ENCODE results near the gene GPC1. TPM values are rescaled to one million over a fixed set of nuclear protein-coding genes. Genes with fewer than 3 reads are reported as not detected.

The GPC1 gene
- total RNA-seq, 1 experiment from 2014 or later, result 177 TPM

- H3K27me3 ChIP-seq, result no peaks in the 10 kb centered on the region
- no peak overlapping the region for H3K4me3 ChIP-seq
- no peaks in the 10 kb centered on the region for H3K9me3 ChIP-seq
- DNase-seq, result peak; percentile 41
- no peaks in the 10 kb centered on the region; the same call in 1 of the 2 replicates for H3K36me3 ChIP-seq
Observed at GRCh38 chr2:240443891-240444301, 8.4 kb downstream of the GPC1 start.

GRCh38 chr2:240444464-240444863 lies 9.0 kb downstream of the GPC1 start:
- no peak for DNase-seq
- no peaks in the 10 kb centered on the region for H3K9me3 ChIP-seq
- no peaks in the 10 kb centered on the region for H3K27me3 ChIP-seq
- H3K4me3 ChIP-seq, result no peak overlapping the region
- H3K36me3 ChIP-seq, result no peaks in the 10 kb centered on the region; the same call in 1 of the 2 replicates

GRCh38 chr2:240445961-240446663 lies 10.6 kb downstream of the GPC1 start:
- H3K27me3 ChIP-seq, result no peaks in the 10 kb centered on the region
- no peak overlapping the region for H3K4me3 ChIP-seq
- no peak for DNase-seq
- no peaks in the 10 kb centered on the region for H3K9me3 ChIP-seq
- no peaks in the 10 kb centered on the region; the same call in 1 of the 2 replicates for H3K36me3 ChIP-seq

- Histone ChIP-seq H3K9me3 (no peaks in the 10 kb centered on the region), H3K4me3 (no peak overlapping the region), H3K36me3 (no peaks in the 10 kb centered on the region; the same call in 1 of the 2 replicates), H3K27me3 (no peaks in the 10 kb centered on the region)
- DNase-seq, result no peak
Observed at GRCh38 chr2:240446664-240447175, 11.3 kb downstream of the GPC1 start.

GRCh38 chr2:240447331-240447730 lies 11.9 kb downstream of the GPC1 start:
- H3K27me3 ChIP-seq, result no peaks in the 10 kb centered on the region
- DNase-seq, result no peak
- no peaks in the 10 kb centered on the region for H3K9me3 ChIP-seq
- no peaks in the 10 kb centered on the region; the same call in 1 of the 2 replicates for H3K36me3 ChIP-seq
- no peak overlapping the region for H3K4me3 ChIP-seq

GRCh38 chr2:240447934-240448333 lies 12.5 kb downstream of the GPC1 start:
- H3K36me3 ChIP-seq, result no peaks in the 10 kb centered on the region; the same call in 1 of the 2 replicates
- no peaks in the 10 kb centered on the region for H3K9me3 ChIP-seq
- H3K27me3 ChIP-seq, result no peaks in the 10 kb centered on the region
- no peak overlapping the region for H3K4me3 ChIP-seq
- DNase-seq, result no peak

- Histone ChIP-seq H3K4me3 (no peak overlapping the region), H3K27me3 (no peaks in the 10 kb centered on the region), H3K36me3 (no peaks in the 10 kb centered on the region; the same call in 1 of the 2 replicates), H3K9me3 (no peaks in the 10 kb centered on the region)
- no peak for DNase-seq
Observed at GRCh38 chr2:240448387-240449274, 13.2 kb downstream of the GPC1 start.

- no peak for DNase-seq
- H3K27me3 ChIP-seq, result no peaks in the 10 kb centered on the region
- no peak overlapping the region for H3K4me3 ChIP-seq
- H3K9me3 ChIP-seq, result no peaks in the 10 kb centered on the region
- no peaks in the 10 kb centered on the region for H3K36me3 ChIP-seq
Observed at GRCh38 chr2:240449764-240450531, 14.5 kb downstream of the GPC1 start.

GRCh38 chr2:240450532-240451107 lies 15.2 kb downstream of the GPC1 start:
- no peak for DNase-seq
- no peaks in the 10 kb centered on the region for H3K9me3 ChIP-seq
- H3K36me3 ChIP-seq, result no peaks in the 10 kb centered on the region
- no peaks in the 10 kb centered on the region for H3K27me3 ChIP-seq
- no peak overlapping the region for H3K4me3 ChIP-seq

GRCh38 chr2:240451108-240451611 lies 15.7 kb downstream of the GPC1 start:
- DNase-seq, result peak; percentile 84
- no peaks in the 10 kb centered on the region for H3K9me3 ChIP-seq
- no peaks in the 10 kb centered on the region for H3K27me3 ChIP-seq
- H3K4me3 ChIP-seq, result no peak overlapping the region
- H3K36me3 ChIP-seq, result no peaks in the 10 kb centered on the region

GRCh38 chr2:240451791-240452461 lies 16.5 kb downstream of the GPC1 start:
- DNase-seq, result peak; percentile 0

GRCh38 chr2:240452462-240453256 lies 17.2 kb downstream of the GPC1 start:
- no peak for DNase-seq
- Histone ChIP-seq H3K27me3 (no peaks in the 10 kb centered on the region), H3K4me3 (no peak overlapping the region), H3K9me3 (no peaks in the 10 kb centered on the region), H3K36me3 (no peaks in the 10 kb centered on the region)

More at GRCh38 chr2:240451791-240452461, 16.5 kb downstream of the GPC1 start:
- no peaks in the 10 kb centered on the region for H3K27me3 ChIP-seq
- H3K9me3 ChIP-seq, result no peaks in the 10 kb centered on the region
- no peaks in the 10 kb centered on the region for H3K36me3 ChIP-seq
- H3K4me3 ChIP-seq, result no peak overlapping the region

- H3K27me3 ChIP-seq, result no peaks in the 10 kb centered on the region
- no peaks in the 10 kb centered on the region for H3K9me3 ChIP-seq
- H3K36me3 ChIP-seq, result no peaks in the 10 kb centered on the region
- H3K4me3 ChIP-seq, result no peak overlapping the region
- no peak for DNase-seq
Observed at GRCh38 chr2:240453461-240454105, 18.1 kb downstream of the GPC1 start.

GRCh38 chr2:240454106-240454901 lies 18.8 kb downstream of the GPC1 start:
- DNase-seq, result no peak
- H3K4me3 ChIP-seq, result no peak overlapping the region
- H3K9me3 ChIP-seq, result no peaks in the 10 kb centered on the region
- no peaks in the 10 kb centered on the region for H3K27me3 ChIP-seq
- no peaks in the 10 kb centered on the region for H3K36me3 ChIP-seq

Measured in MG63 (cell line).